Stimulated activated CD8-positive, alpha-beta memory T cell treated with anti-CD3 and anti-CD28 coated beads, Interleukin-2, amount 100 ng/mL, for 1 hour (primary cell): ENCODE measurements around the gene OR1E1.
"Not testable (repeated sequence)": the region's sequence is repeated elsewhere in the genome, so short reads cannot be mapped to it uniquely, and the experiment has no call there.

ENCODE experiments used
- DNase-seq, 2 donors: peaks; one replicate each; pipeline ENCODE4 v3.0.0-alpha.2; 2020; ENCODE audit warnings: low read depth in 2 of 2

Gene OR1E1

GRCh38 chr17:3398310-3398709 lies at the start of gene OR1E1:
Gene OR1E1 (minus strand): TSS chr17:3398410. CDS start chr17:3398410, 0 bp downstream.
- DNase-seq: no peak

GRCh38 chr17:3447625-3448024 lies 49.4 kb upstream of the OR1E1 start:
- no peak for DNase-seq

GRCh38 chr17:3440451-3440850 lies 42.2 kb upstream of the OR1E1 start:
- no peak for DNase-seq

- DNase-seq: no peak
Observed at GRCh38 chr17:3438368-3438767, 40.2 kb upstream of the OR1E1 start.

- DNase-seq: no peak
Observed at GRCh38 chr17:3433741-3434140, 35.5 kb upstream of the OR1E1 start, which contains the start of gene OR1E2. Gene OR1E2 (minus strand): TSS chr17:3433841. CDS start chr17:3433841, 0 bp downstream.

GRCh38 chr17:3433215-3433614 lies 35.0 kb upstream of the OR1E1 start:
- not testable (repeated sequence) for DNase-seq

- DNase-seq: no peak
Observed at GRCh38 chr17:3418222-3418621, 20.0 kb upstream of the OR1E1 start.

GRCh38 chr17:3415610-3416009 lies 17.4 kb upstream of the OR1E1 start:
- no peak for DNase-seq

GRCh38 chr17:3412216-3412615 lies 14.0 kb upstream of the OR1E1 start:
- not testable (repeated sequence) for DNase-seq

- DNase-seq: no peak
Observed at GRCh38 chr17:3411070-3411469, 12.9 kb upstream of the OR1E1 start, which contains the start of gene OR3A3. Gene OR3A3 (plus strand): TSS chr17:3411370.

- DNase-seq: not testable (repeated sequence)
Observed at GRCh38 chr17:3403856-3404255, 5.6 kb upstream of the OR1E1 start.

GRCh38 chr17:3401786-3402185 lies 3.6 kb upstream of the OR1E1 start:
- DNase-seq: no peak

GRCh38 chr17:3400055-3400454 lies 1.8 kb upstream of the OR1E1 start:
- DNase-seq: no peak

- DNase-seq: not testable (repeated sequence)
Observed at GRCh38 chr17:3397801-3398200, 409 bp downstream of the OR1E1 start.

- DNase-seq: no peak
Observed at GRCh38 chr17:3389791-3390190, 8.4 kb downstream of the OR1E1 start.

- DNase-seq: no peak
Observed at GRCh38 chr17:3385869-3386816, 12.1 kb downstream of the OR1E1 start, which contains the start of gene OR3A2. Gene OR3A2 (minus strand): TSS chr17:3386308.

GRCh38 chr17:3381957-3382356 lies 16.3 kb downstream of the OR1E1 start:
- no peak for DNase-seq

- DNase-seq: no peak
Observed at GRCh38 chr17:3378321-3378720, 19.9 kb downstream of the OR1E1 start.

- not testable (repeated sequence) for DNase-seq
Observed at GRCh38 chr17:3371167-3371566, 27.0 kb downstream of the OR1E1 start.
